Stimulated activated CD8-positive, alpha-beta memory T cell treated with anti-CD3 and anti-CD28 coated beads, Interleukin-4, amount 100 ng/mL, for 48 hours (primary cell): ENCODE data around the gene FNDC1.
A peak's percentile ranks its signal among the peaks of the same experiment; 100 is the strongest.

Source experiments
- DNase-seq: peaks from one replicate; pipeline ENCODE4 v3.0.0-alpha.2; 2020

FNDC1 gene

DNA sequence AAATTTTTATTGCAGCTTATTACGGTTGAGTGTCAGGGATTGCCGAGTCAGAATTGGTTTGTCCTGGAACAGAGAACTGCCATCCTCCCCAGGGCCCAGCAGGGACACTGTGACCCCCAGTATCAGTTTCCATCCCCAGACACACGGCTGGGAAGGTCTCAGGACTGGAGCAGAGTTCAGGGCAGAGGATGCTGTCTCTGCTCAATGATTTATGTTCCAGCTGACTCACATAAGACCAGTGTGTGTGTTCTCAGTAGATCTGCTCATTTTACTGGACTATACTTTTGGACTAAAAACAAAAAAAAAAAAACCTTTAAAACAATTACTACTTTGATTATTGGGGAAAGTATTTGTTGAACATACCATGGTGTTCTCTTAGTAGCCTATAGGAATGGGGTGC lies 44.2 kb downstream of the FNDC1 start:
- no peak for DNase-seq

DNA sequence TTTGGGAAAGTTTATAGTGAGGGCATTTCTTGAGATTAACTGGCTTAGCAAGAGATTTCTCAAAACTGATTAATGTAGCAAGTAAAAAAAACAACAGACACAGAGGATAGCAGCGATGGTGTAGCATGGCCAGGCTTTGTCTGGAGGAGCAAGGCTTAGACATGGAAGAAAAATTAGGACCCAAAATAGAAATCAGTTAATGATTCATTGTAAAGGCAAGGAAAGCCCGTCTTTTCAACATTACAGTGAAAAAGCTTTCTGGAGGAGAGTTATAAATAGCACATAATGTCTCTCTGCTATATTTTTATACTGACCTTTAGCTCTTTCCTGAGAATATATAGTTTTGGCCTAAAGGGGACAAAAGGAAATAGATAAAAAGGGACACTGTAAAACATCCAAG lies 45.1 kb downstream of the FNDC1 start:
- no peak for DNase-seq

DNA sequence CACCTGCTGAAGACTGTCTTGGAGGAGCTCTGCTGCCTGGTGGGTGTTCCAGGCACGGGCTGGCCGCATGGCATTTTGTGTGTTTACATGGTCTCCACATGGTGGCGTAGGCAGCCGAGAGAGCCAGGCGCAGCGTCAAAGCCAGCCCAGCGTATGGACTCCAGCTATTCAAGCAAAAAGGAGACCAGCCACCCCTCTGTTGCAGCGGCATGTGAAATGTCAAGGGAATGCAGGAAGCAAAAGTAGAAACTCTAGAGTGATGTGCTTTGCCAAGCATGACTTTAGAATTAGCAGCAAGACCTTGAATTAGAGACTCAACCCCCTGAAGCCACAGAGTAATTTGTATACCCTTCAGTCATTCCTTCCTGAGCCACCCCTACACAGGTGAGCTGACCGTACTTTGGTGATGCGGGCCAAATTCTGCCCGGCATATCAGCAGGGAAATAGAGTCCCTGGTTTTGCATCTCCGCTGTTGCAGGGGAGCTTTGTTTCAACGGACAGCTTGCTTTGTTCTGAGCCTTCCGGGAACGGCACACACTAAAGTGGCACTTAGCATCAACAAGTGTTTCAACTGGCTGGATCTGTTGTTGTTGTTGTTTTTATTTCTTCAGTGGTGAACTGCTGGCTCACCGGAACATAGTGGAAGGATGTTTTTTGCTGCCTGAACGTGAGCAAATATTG lies 48.5 kb downstream of the FNDC1 start:
- DNase-seq, result peak; percentile 34

DNA sequence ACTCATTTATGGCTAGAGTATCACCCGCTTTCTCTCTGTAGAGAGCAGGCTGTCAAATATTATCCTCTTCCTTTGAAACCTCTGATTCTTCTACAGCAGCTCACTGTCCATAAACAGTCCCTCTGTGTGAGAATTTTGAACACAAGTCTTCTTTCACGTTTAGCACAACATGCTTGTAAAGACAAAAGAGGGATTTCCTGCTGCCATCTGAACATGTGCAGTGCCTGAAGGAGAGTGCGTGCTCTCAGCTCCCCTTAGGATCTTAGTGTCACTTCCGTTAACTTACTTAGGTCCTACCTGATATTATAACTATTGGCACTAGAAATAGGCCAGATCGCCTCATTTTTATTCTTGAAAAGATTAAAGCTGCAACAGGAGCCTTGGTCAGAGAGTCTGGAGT lies 50.9 kb downstream of the FNDC1 start:
- no peak for DNase-seq

DNA sequence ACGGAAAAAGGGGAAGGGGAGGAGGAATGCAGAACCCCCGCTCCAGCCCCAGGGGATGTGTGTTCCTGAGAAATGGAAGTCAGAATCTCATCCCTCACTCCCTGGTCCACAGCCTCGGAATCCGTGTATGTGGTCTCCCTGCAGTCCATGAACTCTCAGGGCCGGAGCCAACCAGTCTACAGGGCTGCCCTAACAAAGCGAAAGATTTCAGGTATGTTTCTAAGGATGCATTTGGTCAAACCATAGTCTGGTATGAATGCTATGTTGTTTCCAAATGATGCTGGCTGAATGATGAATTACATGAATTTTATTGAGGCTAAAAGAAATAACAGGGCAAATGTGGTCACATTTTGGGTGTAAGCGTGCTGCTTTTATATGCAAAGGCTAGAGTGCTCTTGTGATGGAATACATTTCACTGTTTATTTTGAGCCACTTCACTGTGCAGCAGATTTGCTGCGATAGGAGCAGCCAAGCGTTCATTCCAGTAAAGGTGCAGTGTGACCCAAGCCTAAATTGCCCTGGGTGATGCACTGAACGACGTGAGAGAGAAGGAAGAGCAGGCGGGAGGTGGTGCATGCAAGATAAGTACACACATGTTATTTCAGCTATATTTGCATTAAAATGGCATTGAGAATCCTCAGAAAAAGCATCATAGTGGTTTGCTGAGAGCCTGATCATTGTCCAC lies 52.4 kb downstream of the FNDC1 start:
- no peak for DNase-seq

DNA sequence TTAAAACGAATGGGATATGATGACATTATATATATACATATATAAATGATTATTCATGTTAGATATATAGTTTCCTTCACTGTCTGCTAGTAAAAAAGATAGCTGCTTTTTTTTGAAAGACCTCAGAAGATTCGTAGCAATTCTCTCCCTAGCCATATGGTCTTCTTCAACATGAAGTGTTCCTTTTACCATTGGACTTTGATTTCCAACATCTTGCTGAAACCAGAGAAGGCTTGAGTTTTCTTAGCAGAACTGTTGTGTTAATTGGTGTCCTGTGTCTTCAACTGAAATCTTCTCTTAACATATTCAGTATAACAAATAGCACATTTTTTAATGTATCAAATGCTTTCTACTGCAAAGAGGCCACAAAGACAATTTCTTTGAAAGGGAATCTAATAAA lies 55.3 kb downstream of the FNDC1 start:
- no peak for DNase-seq

DNA sequence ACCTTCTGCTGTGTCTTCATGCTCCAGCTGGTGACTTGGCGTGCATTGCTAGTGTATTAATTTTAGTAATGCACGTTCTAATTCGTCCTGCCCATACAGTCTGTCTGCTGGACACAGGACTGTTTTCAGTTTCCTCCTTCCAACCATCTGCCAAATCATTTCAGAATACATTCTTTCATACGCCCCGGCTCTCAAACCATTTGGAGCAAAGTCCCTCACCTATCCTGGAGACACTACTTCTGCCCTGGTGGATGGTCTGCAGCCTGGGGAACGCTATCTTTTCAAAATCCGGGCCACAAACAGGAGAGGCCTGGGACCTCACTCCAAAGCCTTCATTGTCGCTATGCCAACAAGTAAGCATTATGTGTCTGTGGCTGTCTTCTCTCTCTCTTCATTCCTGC lies 60.5 kb downstream of the FNDC1 start:
- no peak for DNase-seq

DNA sequence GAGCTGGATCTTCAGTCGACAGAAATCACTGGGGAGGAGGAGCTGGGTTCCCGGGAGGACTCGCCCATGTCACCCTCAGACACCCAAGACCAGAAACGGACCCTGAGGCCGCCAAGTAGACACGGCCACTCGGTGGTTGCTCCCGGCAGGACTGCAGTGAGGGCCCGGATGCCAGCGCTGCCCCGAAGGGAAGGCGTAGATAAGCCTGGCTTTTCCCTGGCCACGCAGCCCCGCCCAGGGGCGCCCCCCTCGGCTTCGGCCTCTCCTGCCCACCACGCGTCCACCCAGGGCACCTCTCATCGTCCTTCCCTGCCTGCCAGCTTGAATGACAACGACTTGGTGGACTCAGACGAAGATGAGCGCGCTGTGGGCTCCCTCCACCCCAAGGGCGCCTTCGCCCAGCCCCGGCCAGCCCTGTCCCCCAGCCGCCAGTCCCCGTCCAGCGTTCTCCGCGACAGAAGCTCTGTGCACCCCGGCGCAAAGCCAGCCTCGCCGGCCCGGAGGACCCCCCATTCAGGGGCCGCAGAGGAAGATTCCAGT lies 63.0 kb downstream of the FNDC1 start:
- DNase-seq, result no peak

DNA sequence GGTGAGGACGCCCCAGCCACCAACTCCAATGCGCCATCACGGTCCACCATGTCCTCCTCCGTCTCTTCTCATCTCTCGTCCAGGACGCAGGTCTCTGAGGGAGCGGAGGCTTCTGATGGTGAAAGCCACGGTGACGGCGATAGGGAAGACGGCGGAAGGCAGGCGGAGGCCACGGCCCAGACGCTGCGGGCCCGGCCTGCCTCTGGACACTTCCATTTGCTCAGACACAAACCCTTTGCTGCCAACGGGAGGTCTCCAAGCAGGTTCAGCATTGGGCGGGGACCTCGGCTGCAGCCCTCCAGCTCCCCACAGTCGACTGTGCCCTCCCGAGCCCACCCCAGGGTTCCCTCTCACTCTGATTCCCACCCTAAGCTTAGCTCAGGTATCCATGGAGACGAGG lies 63.6 kb downstream of the FNDC1 start:
- DNase-seq, result no peak

DNA sequence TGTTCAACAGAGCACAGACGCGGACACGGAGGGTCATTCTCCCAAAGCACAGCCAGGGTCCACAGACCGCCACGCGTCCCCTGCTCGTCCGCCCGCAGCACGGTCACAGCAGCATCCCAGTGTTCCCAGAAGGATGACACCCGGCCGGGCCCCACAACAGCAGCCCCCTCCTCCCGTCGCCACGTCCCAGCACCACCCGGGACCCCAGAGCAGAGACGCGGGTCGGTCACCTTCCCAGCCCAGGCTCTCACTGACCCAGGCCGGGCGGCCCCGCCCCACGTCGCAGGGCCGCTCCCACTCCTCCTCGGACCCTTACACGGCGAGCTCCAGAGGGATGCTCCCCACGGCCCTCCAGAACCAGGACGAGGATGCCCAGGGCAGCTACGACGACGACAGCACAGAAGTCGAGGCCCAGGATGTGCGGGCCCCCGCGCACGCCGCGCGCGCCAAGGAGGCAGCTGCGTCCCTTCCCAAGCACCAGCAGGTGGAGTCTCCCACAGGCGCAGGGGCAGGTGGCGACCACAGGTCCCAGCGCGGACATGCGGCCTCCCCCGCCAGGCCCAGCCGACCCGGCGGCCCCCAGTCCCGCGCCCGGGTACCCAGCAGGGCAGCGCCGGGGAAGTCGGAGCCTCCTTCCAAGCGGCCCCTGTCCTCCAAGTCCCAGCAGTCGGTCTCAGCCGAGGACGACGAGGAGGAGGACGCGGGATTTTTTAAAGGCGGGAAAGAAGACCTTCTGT lies 64.3 kb downstream of the FNDC1 start:
- no peak for DNase-seq

DNA sequence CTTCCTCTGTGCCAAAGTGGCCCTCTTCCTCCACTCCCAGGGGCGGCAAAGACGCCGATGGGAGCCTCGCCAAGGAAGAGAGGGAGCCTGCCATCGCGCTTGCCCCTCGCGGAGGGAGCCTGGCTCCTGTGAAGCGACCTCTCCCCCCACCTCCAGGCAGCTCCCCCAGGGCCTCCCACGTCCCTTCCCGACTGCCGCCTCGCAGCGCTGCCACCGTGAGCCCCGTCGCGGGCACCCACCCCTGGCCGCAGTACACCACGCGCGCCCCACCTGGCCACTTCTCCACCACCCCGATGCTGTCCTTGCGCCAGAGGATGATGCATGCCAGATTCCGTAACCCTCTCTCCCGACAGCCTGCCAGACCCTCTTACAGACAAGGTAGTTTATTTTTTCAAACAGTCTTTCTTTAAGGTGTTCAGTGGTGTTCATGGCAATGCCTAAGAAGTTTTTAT lies 64.9 kb downstream of the FNDC1 start:
- no peak for DNase-seq

DNA sequence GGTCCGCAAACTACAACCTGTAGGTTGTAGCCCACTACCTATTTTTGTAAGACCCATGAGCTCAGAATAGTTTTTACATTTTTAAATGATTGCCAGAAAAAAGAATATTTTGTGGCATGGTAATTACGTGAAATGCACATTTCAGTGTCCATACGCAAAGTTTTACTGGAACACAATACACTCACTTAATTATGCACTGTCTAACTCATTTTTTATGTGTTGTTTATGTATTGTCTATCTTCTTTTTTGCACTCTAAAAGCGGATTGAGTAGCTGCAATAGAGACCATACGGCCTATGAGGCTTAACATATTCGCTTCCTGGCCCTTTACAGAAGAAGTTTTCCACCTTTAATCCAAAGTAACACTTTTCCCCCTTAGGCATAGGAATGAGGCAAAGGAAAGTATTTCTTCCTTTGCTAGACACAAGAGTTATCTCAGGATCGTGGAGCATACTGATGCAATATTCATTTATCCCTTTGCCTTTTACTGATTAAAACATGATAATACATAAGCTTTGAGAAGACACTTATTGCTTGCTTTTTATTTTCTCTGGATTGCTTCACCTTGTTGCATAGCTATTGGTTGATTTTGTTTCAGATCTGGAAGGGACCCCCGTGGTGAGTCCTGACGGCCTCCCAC lies 69.8 kb downstream of the FNDC1 start:
- DNase-seq, result no peak

DNA sequence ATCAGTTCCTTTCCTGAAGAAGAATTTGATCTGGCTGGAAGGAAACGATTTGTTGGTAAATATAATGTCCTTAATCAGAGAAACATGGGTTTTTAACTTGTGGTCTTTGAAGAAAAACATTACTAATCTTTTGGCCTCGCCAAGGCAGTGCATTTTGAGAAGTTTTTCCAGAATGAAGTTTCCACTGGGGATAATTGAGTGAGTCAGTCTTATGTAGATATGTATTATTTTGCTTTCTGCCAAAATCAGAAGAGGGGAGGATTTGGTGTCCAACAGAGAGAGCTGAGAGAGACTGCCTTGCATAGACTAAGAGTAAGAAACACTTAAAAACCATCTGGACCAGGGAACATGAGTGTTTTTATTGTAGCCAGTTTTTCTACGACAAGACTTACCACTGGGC lies 79.9 kb downstream of the FNDC1 start:
- no peak for DNase-seq

DNA sequence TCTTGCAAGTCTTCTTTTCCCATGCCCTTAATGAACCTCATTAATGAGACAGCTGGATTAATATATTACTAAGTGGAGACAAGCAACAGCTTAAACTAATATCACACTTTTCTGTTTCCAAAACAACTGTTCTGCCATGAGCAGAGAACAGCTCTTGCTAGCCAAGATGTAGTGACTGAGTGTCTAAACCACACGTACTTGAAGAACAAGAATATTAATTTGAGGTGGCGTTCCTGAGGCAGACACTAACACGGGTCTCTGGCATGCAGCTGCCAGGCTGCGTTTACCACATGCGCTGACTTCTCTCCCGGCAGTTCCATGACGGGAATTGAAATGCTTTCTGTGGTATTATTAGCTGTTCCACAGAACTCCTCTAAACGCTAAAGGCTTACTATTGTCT lies 80.6 kb downstream of the FNDC1 start:
- no peak for DNase-seq

DNA sequence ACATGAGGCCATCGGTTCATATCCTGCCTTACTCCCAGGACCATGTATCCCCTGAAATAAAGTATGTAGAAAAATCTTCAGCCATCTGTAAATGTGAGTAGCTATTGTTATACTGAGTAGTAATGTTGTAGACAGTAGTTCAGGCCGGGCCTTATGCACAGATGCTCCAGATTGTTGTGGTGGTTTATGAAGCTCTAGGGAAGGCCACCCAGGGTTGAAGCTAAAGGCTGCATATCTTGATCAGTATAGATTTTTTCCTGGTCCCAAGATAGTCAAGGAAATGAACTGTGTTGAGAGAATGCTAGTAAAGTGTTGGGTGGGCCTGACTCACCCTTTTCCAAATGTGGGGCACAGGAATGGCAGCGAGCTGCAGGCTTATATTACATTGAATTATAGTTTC lies 81.4 kb downstream of the FNDC1 start:
- no peak for DNase-seq

DNA sequence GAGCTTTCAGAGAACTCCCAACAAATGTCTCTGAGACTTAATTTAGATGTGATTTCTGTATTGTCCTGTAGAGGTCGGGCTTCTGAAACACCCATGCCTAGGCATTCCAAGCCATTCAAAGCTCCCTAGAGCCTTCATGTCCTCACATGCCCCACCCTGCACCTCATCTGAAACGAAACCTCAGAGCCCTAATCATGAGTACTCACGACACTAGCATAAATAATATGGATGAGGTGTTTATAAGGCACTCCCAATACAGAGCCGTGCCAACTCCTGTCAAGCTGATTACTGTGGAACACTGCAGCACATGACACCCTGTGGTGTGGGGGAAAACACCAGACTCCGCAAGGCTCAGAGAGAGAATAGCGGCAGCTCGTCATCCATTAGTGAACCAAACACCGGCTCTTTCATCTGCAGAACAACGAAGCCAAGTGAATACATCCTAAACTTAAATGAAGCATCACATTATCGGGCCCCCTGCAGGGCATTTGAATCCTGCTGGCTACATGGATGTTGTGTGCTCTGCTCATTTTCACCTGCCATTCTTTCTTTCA lies 83.8 kb downstream of the FNDC1 start:
- no peak for DNase-seq

DNA sequence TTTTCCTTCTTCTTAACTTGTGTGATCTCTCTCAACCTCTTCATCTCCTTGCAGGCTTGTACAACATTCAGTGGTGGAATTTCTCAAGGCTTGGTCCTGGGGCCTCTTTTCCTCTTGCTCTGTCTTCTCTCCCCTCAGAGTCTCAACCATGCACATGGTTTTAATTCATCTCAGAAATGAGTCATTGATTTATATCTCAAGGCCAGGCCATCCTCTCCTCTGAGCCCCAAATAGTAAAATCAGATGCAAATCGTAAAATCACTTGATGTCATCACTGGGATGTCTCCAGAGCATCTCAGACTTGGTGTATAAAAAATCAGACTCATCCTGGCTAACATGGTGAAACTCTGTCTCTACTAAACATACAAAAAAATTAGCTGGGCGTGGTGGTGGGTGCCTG lies 85.0 kb downstream of the FNDC1 start:
- no peak for DNase-seq

DNA sequence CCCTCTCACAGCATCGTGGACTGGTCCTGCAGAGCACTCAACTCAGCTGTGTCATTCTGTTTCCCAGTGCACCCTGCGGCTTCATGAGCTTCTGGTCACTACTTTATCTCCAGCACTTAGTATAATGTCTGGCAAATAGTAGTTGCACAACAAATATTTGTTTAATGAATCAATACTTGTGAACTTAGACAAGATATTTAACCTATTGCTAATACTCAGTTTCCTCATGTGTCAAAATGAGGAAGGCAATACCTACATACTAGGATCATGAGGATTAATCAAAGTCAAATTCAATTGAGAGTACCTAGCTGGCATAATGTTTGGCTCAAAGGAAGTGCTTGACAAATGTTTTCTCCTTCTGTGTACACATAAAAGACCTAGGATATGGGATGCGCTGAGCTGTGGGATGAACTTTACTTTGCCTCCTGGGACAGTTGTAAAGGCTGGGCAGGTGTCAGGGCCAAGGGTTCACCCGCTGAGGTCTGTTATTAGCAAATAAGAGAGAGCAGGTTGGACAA lies 86.3 kb downstream of the FNDC1 start:
- no peak for DNase-seq

DNA sequence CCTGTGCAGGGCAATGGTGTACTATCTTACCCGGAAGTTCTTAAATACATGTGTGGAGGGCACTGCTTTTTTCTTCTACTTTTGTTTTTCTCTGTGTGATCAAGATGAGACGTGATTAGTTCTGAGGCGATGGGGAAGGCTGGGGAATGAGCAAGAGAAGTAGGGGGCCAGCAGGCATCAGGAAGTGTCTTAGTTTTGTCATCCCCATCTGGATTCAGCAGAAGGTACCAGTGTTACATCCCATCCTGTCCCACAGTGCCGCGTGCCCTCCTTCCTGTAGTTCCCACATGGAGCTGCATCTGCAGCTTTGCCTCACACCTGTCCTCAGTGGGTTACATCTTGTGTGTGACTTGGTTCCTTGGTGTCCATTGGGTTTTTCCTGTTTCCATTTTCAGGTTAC lies 86.9 kb downstream of the FNDC1 start:
- no peak for DNase-seq

DNA sequence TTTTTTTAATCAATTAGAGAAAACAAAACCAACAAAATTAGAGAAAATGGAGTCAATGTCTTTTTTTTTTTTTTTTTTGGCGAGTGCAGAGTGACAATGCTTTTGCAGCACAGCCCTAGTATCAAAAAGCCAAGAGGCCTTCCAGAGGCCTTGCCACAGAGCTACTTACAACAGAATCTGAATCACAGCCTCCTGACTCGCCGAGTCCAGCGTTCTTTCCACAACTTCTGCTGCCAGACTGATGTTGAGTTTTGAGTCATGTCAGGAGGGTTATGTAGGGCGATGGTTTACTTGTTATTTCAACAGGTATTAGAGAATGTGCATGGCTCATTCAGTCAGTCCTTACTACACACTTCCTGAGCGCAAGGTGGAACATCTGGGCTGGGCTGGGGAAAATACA lies 88.6 kb downstream of the FNDC1 start:
- no peak for DNase-seq

DNA sequence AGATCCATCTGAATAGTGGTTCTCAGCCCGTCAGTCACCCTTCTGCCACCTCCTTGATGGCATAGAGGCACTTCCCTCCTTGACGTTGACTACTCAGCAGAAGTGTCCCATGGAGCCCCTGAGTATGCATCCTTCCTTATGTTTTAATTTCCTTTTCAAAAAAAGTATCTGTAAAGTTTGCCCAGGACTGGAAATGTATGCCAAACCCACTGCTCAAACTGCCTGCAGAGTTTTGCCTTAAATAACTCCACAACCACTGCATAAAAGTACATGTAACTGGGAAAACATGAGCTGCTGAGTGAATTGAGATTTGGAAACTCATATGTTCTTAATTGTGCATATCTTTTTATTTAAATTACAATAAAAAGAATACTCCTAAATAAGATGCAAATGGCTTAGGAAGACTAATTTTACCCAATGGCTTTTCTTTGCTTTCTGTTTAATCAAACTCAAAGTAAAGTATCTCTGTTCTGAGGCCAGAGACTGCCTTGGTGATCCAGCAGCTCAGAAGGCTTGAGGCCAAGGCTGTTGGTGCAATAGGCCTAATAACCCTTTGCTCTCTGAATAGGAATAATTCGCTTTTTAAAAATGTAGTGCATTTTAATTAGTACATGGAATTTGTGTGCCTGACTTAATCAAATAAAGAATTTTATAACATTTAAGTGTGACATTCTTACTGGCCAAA lies 90.4 kb downstream of the FNDC1 start:
- DNase-seq, result no peak

DNA sequence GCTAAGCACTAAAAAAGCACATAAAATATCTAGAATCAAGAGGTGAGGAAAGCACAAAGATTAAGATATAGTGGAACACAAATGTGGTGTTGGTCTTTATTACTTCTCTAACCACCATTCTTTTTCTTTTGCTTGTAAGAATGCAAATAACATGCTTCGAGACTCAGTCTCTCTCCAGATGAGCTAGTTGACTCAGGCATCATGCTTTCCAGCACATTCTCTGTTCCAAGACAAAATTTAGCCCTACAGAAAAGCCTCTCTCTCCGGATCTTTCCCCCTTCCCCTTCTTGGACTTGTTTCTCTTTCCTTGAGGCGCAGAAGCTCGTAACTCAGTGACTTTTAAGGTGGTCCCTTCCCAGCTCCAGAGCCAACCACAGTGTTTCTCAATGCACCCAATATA lies 91.0 kb downstream of the FNDC1 start:
- DNase-seq, result no peak
